Activated CD8-positive, alpha-beta T cell treated with anti-CD3 and anti-CD28 coated beads for 36 hours (primary cell): Measurements from ENCODE around the gene CDH6. TPM values are rescaled to one million over a fixed set of nuclear protein-coding genes. Genes with fewer than 3 reads are reported as not detected.

Experiments
- ATAC-seq: fragments of 200-7000 bp; cut with Tn5 transposase; one replicate; pipeline ENCODE4 v1.10.0; 2021; ENCODE audit warnings: mild to moderate bottlenecking, moderate library complexity
- CTCF ChIA-PET: fragments of 350-600 bp; sonication (Branson Sonifier 250); formaldehyde crosslinking; loops from one replicate; lab custom pipeline; 2021; ENCODE audit warnings: antibody characterized with exemption; lab: Charles Lee
- POLR2A ChIA-PET: fragments of 350-600 bp; sonication (Branson Sonifier 250); formaldehyde crosslinking; loops from one replicate; lab custom pipeline; 2021; ENCODE audit warnings: antibody characterized with exemption; lab: Charles Lee
- DNase-seq: peaks from one replicate; pipeline ENCODE4 v3.0.0-alpha.2; 2020
- H3K27ac Mint-ChIP-seq: one replicate; pipeline ENCODE4 v1.8.0; 2021; ENCODE audit warnings: mild to moderate bottlenecking, mixed read lengths
- H3K27me3 Mint-ChIP-seq: one replicate; pipeline ENCODE4 v1.8.0; 2021; ENCODE audit warnings: mixed read lengths
- H3K36me3 Mint-ChIP-seq: one replicate; pipeline ENCODE4 v1.8.0; 2021; ENCODE audit warnings: low read depth, mixed read lengths
- H3K4me1 Mint-ChIP-seq: one replicate; pipeline ENCODE4 v1.8.0; 2021; ENCODE audit warnings: low read depth, mixed read lengths
- H3K4me3 Mint-ChIP-seq: one replicate; pipeline ENCODE4 v1.8.0; 2021; ENCODE audit warnings: mild to moderate bottlenecking, moderate library complexity, mixed read lengths
- H3K9me3 Mint-ChIP-seq: one replicate; pipeline ENCODE4 v1.8.0; 2021; ENCODE audit warnings: mixed read lengths
- intact Hi-C: fragments of 100-400 bp; cut with micrococcal nuclease; formaldehyde crosslinking; loops from one replicate; pipeline ENCODE4 v1.10.0; 2022
- total RNA-seq, 2 experiments: library from RNA; stranded (reverse); gene quantifications; one replicate each; pipeline ENCODE4 v1.2.3, GENCODE V29; 2021
- TF ChIP-seq, protein P1 (sequence below): fragments of 200-600 bp; IDR thresholded peaks from one replicate; pipeline ENCODE4 v1.8.0; 2022; ENCODE audit warnings: antibody characterized with exemption, mild to moderate bottlenecking

The CDH6 gene
- total RNA-seq, 2 experiments from 2014 or later = not detected

DNA sequence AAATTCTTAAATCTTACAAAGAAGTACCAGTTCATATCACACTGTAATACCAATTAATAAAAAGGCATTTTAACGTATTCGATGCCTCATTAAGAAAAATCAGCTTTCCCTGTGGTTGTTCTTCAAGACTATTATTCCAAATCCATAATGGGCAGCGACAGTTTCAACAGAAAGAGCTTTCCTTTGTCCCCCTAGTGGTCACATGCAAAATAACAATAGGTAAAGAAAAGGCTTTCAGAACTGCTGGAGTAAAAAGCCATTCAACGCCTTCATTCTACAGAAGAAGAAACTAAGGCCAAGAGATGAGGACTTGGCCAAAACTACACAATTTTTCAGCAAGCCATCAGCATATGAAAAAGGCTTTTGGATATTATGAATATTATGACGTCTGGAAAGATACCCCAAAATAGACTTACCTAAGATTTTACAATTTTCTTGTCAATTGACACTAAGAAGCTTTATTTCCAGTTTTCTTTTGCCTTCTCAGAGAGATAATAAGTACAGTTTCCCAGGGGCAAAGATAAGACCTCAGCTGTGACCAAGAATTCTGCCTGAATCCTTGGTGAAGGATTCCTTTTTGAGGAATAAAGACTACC lies 6.7 kb upstream of the CDH6 start:
- CTCF ChIA-PET = interaction anchor here (0.7 to 2.8 kb wide), 15 partner anchors 9 to 113 kb away, joined by 3 to 11 read pairs (median 4); no protein-coding TSS in a partner anchor

DNA sequence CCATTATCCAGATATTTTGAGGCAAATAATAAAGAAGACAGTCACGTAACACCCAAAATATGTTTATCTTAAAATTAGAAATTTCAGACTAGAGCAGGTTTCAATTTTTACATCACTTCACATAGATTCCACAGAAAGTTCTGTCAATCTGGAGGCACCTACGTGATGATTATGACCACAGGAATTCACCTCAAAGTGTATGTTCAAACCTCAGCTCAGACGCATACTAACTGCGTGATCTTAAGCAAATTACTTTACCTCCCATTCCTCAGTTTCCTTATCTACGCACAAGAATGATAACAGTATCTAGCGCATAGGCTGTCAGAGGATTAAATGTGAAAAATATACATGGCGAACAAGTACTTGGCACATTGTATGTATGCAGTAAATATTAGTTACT lies 5.9 kb upstream of the CDH6 start:
- Mint-ChIP-seq H3K9me3 (no peaks in the 10 kb centered on the region), H3K4me1 (no peaks in the 10 kb centered on the region), H3K27ac (no peak overlapping the region), H3K27me3 (peaks cover 3% of the 10 kb centered on the region), H3K36me3 (no peaks in the 10 kb centered on the region), H3K4me3 (no peak overlapping the region)
- ATAC-seq (no peak), DNase-seq (no peak)
- intact Hi-C loops = no loop called here
- POLR2A ChIA-PET = no interaction called here
- CTCF ChIA-PET = interaction anchor here (0.8 to 2.8 kb wide), 12 partner anchors 8 to 1147 kb away, joined by 3 to 11 read pairs (median 4); no protein-coding TSS in a partner anchor
- TF ChIP-seq, protein P1, sequence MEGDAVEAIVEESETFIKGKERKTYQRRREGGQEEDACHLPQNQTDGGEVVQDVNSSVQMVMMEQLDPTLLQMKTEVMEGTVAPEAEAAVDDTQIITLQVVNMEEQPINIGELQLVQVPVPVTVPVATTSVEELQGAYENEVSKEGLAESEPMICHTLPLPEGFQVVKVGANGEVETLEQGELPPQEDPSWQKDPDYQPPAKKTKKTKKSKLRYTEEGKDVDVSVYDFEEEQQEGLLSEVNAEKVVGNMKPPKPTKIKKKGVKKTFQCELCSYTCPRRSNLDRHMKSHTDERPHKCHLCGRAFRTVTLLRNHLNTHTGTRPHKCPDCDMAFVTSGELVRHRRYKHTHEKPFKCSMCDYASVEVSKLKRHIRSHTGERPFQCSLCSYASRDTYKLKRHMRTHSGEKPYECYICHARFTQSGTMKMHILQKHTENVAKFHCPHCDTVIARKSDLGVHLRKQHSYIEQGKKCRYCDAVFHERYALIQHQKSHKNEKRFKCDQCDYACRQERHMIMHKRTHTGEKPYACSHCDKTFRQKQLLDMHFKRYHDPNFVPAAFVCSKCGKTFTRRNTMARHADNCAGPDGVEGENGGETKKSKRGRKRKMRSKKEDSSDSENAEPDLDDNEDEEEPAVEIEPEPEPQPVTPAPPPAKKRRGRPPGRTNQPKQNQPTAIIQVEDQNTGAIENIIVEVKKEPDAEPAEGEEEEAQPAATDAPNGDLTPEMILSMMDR = no peak

More for the DNA sequence above, 6.7 kb upstream of the CDH6 start:
- intact Hi-C loops = no loop called here
- Mint-ChIP-seq H3K4me3 (no peak overlapping the region), H3K36me3 (no peaks in the 10 kb centered on the region), H3K27ac (no peak overlapping the region), H3K27me3 (peaks cover 2% of the 10 kb centered on the region), H3K4me1 (no peaks in the 10 kb centered on the region), H3K9me3 (no peaks in the 10 kb centered on the region)
- no peak for ATAC-seq
- DNase-seq = no peak
- POLR2A ChIA-PET = no interaction called here
- TF ChIP-seq, protein P1 = peak; percentile 72

GRCh38 chr5:31192442-31192841 lies 1.0 kb upstream of the CDH6 start:
- ChIA-PET CTCF (interaction anchor here (0.5 kb wide), 1 partner anchor 29 kb away, joined by 5 read pairs; no protein-coding TSS in a partner anchor), POLR2A (no interaction called here)
- TF ChIP-seq, protein P1 = no peak
- no peak for ATAC-seq
- Mint-ChIP-seq H3K27ac (no peak overlapping the region), H3K27me3 (peaks cover 35% of the 10 kb centered on the region), H3K9me3 (no peaks in the 10 kb centered on the region), H3K4me1 (peaks cover 8% of the 10 kb centered on the region), H3K36me3 (no peaks in the 10 kb centered on the region), H3K4me3 (no peak overlapping the region)
- no peak for DNase-seq
- intact Hi-C loops = no loop called here

DNA sequence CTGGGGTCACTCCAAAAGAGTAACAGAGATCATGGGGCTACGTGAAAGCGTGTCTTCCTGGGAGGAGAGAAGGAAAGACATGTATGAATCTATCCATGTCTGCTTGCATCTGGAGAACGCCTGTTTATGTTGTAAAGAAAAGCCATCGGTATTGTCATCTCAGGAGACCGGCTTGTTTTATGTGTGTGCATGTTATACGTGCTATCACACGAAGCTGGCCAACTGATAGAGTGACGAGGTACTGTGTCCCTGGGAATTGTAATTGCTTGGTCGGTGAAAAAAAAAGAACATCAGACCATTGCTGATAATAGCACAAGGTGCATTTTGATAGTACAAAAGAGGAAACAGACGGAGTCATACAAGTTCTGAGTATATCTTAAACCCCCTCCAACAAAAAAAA lies 370 bp upstream of the CDH6 start:
- CTCF ChIA-PET = no interaction called here
- no peak overlapping the region for H3K4me3 Mint-ChIP-seq
- TF ChIP-seq, protein P1 = no peak

DNA sequence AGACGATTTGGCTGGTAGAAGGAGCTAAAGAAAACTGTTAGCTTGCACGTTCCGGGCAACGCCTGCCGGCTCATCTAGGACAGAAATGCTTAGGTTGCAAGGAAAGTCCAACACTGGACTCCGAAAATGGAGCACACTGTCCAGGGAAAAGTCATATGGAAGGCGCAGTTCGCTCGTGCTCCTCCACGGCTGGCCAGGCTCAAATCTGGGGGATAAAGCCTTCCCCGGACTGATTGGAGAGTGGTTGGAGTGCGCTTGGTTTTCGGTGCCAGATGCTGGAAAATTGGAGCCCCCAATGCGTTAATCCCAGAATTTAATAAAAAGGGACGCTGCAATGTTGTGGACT lies 955 bp downstream of the CDH6 start:
- CTCF ChIA-PET = interaction anchor here (2.2 kb wide), 1 partner anchor 8 kb away, joined by 8 read pairs; no protein-coding TSS in a partner anchor
- Mint-ChIP-seq H3K36me3 (no peaks in the 10 kb centered on the region), H3K4me1 (peaks cover 8% of the 10 kb centered on the region), H3K27ac (no peak overlapping the region), H3K27me3 (peaks cover 35% of the 10 kb centered on the region), H3K4me3 (no peak overlapping the region), H3K9me3 (no peaks in the 10 kb centered on the region)
- DNase-seq (no peak), ATAC-seq (no peak)
- POLR2A ChIA-PET = no interaction called here
- TF ChIP-seq, protein P1 = no peak
- intact Hi-C loops = no loop called here

More for the DNA sequence above, 370 bp upstream of the CDH6 start:
- Mint-ChIP-seq H3K27me3 (peaks cover 35% of the 10 kb centered on the region), H3K36me3 (no peaks in the 10 kb centered on the region), H3K9me3 (no peaks in the 10 kb centered on the region), H3K27ac (no peak overlapping the region), H3K4me1 (peaks cover 8% of the 10 kb centered on the region)
- POLR2A ChIA-PET = no interaction called here
- intact Hi-C loops = no loop called here
- DNase-seq (no peak), ATAC-seq (no peak)
